Fibroblast of the aortic adventitia (primary cell): ENCODE data around the gene DRC1. TPM values are rescaled to one million over a fixed set of nuclear protein-coding genes. Genes with fewer than 3 reads are reported as not detected.

Experiments used
- DNase-seq: peaks from one replicate; pipeline ENCODE4 v3.0.0-alpha.2; 2010; ENCODE audit warnings: low read depth
- H3K4me3 ChIP-seq: 2 replicates; pipeline ENCODE4 v1.5.1; 2011; ENCODE audit warnings: low read depth, mild to moderate bottlenecking, control low read depth, low read length, moderate library complexity
- CTCF ChIP-seq: IDR thresholded peaks from 2 replicates; pipeline ENCODE4 v1.5.1; 2011; ENCODE audit warnings: mild to moderate bottlenecking, low read length, control low read depth, inconsistent platforms; ENCODE audit not compliant: insufficient read depth
- total RNA-seq: library from RNA; depleted of rRNA; stranded (reverse); fragments of >200 nt; gene quantifications from 2 replicates; pipeline ENCODE4 v1.2.3, GENCODE V29; 2012; ENCODE audit warnings: low replicate concordance

DRC1 gene
- total RNA-seq, 1 donor: not detected

- no peak for TF ChIP-seq CTCF
- H3K4me3 ChIP-seq: no peak overlapping the region
- no peak for DNase-seq
Observed at GRCh38 chr2:26485099-26485498, 83.4 kb downstream of the DRC1 start.

GRCh38 chr2:26485725-26486418 is 84.2 kb downstream of the DRC1 start:
- no peak overlapping the region for H3K4me3 ChIP-seq
- no peak for TF ChIP-seq CTCF
- DNase-seq: no peak

- DNase-seq: no peak
Observed at GRCh38 chr2:26486789-26487188, 85.1 kb downstream of the DRC1 start.

GRCh38 chr2:26487192-26487591 is 85.5 kb downstream of the DRC1 start:
- DNase-seq: no peak
- no peak overlapping the region for H3K4me3 ChIP-seq
- TF ChIP-seq CTCF: no peak

More at GRCh38 chr2:26486789-26487188, 85.1 kb downstream of the DRC1 start:
- no peak overlapping the region for H3K4me3 ChIP-seq
- no peak for TF ChIP-seq CTCF

GRCh38 chr2:26488463-26489212 is 86.9 kb downstream of the DRC1 start:
- DNase-seq: no peak
- TF ChIP-seq CTCF: no peak
- no peak overlapping the region for H3K4me3 ChIP-seq

- no peak overlapping the region for H3K4me3 ChIP-seq
- no peak for DNase-seq
- no peak for TF ChIP-seq CTCF
Observed at GRCh38 chr2:26489213-26489850, 87.6 kb downstream of the DRC1 start.
